ENCODE measurements around the gene HOXB6. TPM values are rescaled to one million over a fixed set of nuclear protein-coding genes. Genes with fewer than 3 reads are reported as not detected.

Gene HOXB6
- total and polyA plus RNA-seq, 4 donors = 0.17 to 1.1 (median 0.46) TPM

- Histone ChIP-seq H3K9me3 (ENCODE audit: control insufficient read depth in 4 of 4, low read length in 3 of 4) (no peaks in the 10 kb centered on the region), H3K27me3 (ENCODE audit: control insufficient read depth in 4 of 4, insufficient read depth in 4 of 4, low read length in 3 of 4) (peaks cover 2 to 15% (median 7%) of the 10 kb centered on the region in 4 donors), H3K36me3 (ENCODE audit: control insufficient read depth in 4 of 4, insufficient read depth in 3 of 4, low read depth in 1 of 4, low read length in 3 of 4) (no peaks in the 10 kb centered on the region), H3K9ac (ENCODE audit: low read depth in 1 of 2, low read length in 2 of 2) (no peak within 1 kb of the TSS), H3K4me3 (ENCODE audit: low read depth in 1 of 3, low read length in 3 of 3) (no peak within 1 kb of the TSS), H3K4me1 (ENCODE audit: control insufficient read depth in 4 of 4, insufficient read depth in 4 of 4, low read length in 3 of 4) (peaks cover 2 to 25% (median 12%) of the 10 kb centered on the region in 4 donors), H3K27ac (ENCODE audit: low read depth in 1 of 2, low read length in 2 of 2) (no peak within 1 kb of the TSS)
- 34% methylated on average over 23 of the region's 23 CpGs for WGBS
- TF ChIP-seq ZBTB33 (IDR thresholded peaks at IDR 0.05) = no peak
- no peak for TF ChIP-seq NR2F2 (IDR thresholded peaks at IDR 0.05)
- no peak for TF ChIP-seq TAF1 (conservative IDR thresholded peaks at IDR 0.05)
- no peak for TF ChIP-seq EGR1 (IDR thresholded peaks at IDR 0.05; ENCODE audit: low read depth in 2 of 2)
- no peak for TF ChIP-seq CTCF (IDR thresholded peaks at IDR 0.05; ENCODE audit: low read depth, low read length, missing input control)
- no peak for TF ChIP-seq RAD21 (IDR thresholded peaks at IDR 0.05)
- TF ChIP-seq REST (IDR thresholded peaks at IDR 0.05) = no peak
- no peak for TF ChIP-seq GABPA (IDR thresholded peaks at IDR 0.05 in 1 of 2, conservative IDR thresholded peaks at IDR 0.05 in 1 of 2)
- DNase-seq (ENCODE audit: low spot score) = no peak
These were observed 14.8 kb downstream of the HOXB6 start, which contains the start of gene HOXB3 for GRCh38 chr17:48589831-48590606. Gene HOXB3 (minus strand): TSS chr17:48590241. CDS start chr17:48552474, 37,767 bp downstream.

GRCh38 chr17:48589060-48589830, 15.5 kb downstream of the HOXB6 start:
- Histone ChIP-seq H3K4me3 (ENCODE audit: low read depth in 1 of 3, low read length in 3 of 3) (no peak overlapping the region), H3K36me3 (ENCODE audit: control insufficient read depth in 4 of 4, insufficient read depth in 3 of 4, low read depth in 1 of 4, low read length in 3 of 4) (no peaks in the 10 kb centered on the region), H3K9ac (ENCODE audit: low read depth in 1 of 2, low read length in 2 of 2) (no peak overlapping the region), H3K27ac (ENCODE audit: low read depth in 1 of 2, low read length in 2 of 2) (no peak overlapping the region), H3K27me3 (ENCODE audit: control insufficient read depth in 4 of 4, insufficient read depth in 4 of 4, low read length in 3 of 4) (peaks cover 1 to 15% (median 5%) of the 10 kb centered on the region in 4 donors), H3K4me1 (ENCODE audit: control insufficient read depth in 4 of 4, insufficient read depth in 4 of 4, low read length in 3 of 4) (peaks cover 2 to 27% (median 13%) of the 10 kb centered on the region in 4 donors), H3K9me3 (ENCODE audit: control insufficient read depth in 4 of 4, low read length in 3 of 4) (no peaks in the 10 kb centered on the region)
- DNase-seq (ENCODE audit: low spot score) = no peak
- 30% methylated on average over 10 of the region's 10 CpGs for WGBS
- TF ChIP-seq FOXA2 (IDR thresholded peaks at IDR 0.05) = no peak
- no peak for TF ChIP-seq EGR1 (IDR thresholded peaks at IDR 0.05; ENCODE audit: low read depth in 2 of 2)
- TF ChIP-seq FOXA1 (IDR thresholded peaks at IDR 0.05) = no peak
- no peak for TF ChIP-seq ATF3 (IDR thresholded peaks at IDR 0.05)
